GM12878 (cell line): ENCODE measurements around the gene COMT. TPM values are rescaled to one million over a fixed set of nuclear protein-coding genes. Genes with fewer than 3 reads are reported as not detected.

Experiments used
- ATAC-seq: fragments of 200-7000 bp; cut with Tn5 transposase; 3 replicates; pipeline ENCODE4 v1.9.1; 2020; ENCODE audit warnings: mild to moderate bottlenecking, moderate library complexity
- BruUV-seq: library from RNA; stranded (reverse); fragments of 400-500 nt; replicated peaks from 2 replicates; lab custom pipeline; 2021; lab: Mats Ljungman, UMichigan
- CTCF ChIA-PET: fragments of 300-600 bp; sonication (Branson Sonifier 250); formaldehyde crosslinking; extraction: SDS; loops from one replicate; lab custom pipeline; 2021; ENCODE audit warnings: inconsistent platforms; lab: Yijun Ruan, JAX
- POLR2A ChIA-PET: fragments of 350-600 bp; formaldehyde crosslinking; extraction: SDS; loops from one replicate; lab custom pipeline; 2021; ENCODE audit warnings: inconsistent platforms; lab: Charles Lee
- RAD21 ChIA-PET: fragments of 300-600 bp; sonication (Branson Sonifier 250); formaldehyde crosslinking; loops from one replicate; lab custom pipeline; 2023; ENCODE audit warnings: antibody characterized with exemption; ENCODE audit not compliant: unreplicated experiment; lab: Charles Lee
- SMC1A ChIA-PET: fragments of 300-600 bp; sonication (Branson Sonifier 250); formaldehyde crosslinking; loops from one replicate; lab custom pipeline; 2023; ENCODE audit not compliant: unreplicated experiment, uncharacterized antibody; lab: Charles Lee
- DNase-seq: peaks from one replicate; pipeline ENCODE4 v3.0.0-alpha.2; 2011; ENCODE audit warnings: low read depth, low spot score
- FAIRE-seq: peaks from 3 replicates; lab custom pipeline; 2011; peaks lifted over from hg19 to GRCh38; lab: Jason Lieb, UNC
- H2AFZ ChIP-seq: 2 replicates; pipeline ENCODE4 v1.6.0; 2011; ENCODE audit warnings: low read depth, low read length, control low read depth; ENCODE audit not compliant: control insufficient read depth
- H3K27ac ChIP-seq: 2 replicates; pipeline ENCODE4 v1.5.1; 2011; ENCODE audit warnings: control low read depth; ENCODE audit not compliant: control insufficient read depth, insufficient read depth
- H3K27me3 ChIP-seq, 2 experiments: replicated peaks in 1 of 2; 2 replicates each; pipeline versions ENCODE4 v1.6.0 to v1.6.1; 2011; ENCODE audit warnings: low read length in 1 of 2; ENCODE audit not compliant: control insufficient read depth in 2 of 2, insufficient read depth in 2 of 2
- H3K36me3 ChIP-seq, 2 experiments: 2 replicates each; pipeline ENCODE4 v1.5.1; 2011; ENCODE audit warnings: low read length in 1 of 2; ENCODE audit not compliant: control insufficient read depth in 2 of 2, insufficient read depth in 2 of 2
- H3K4me1 ChIP-seq: 2 replicates; pipeline ENCODE4 v1.6.1; 2011; ENCODE audit warnings: mild to moderate bottlenecking, low read length, moderate library complexity, mixed read lengths; ENCODE audit not compliant: control insufficient read depth, insufficient read depth
- H3K4me2 ChIP-seq: 2 replicates; pipeline ENCODE4 v1.6.0; 2011; ENCODE audit warnings: control low read depth; ENCODE audit not compliant: control insufficient read depth, insufficient read depth
- H3K4me3 ChIP-seq: fragments of 200-600 bp; sonication (generic); 2 replicates; pipeline ENCODE4 v1.5.1; 2016
- H3K79me2 ChIP-seq: 2 replicates; pipeline ENCODE4 v1.6.0; 2011; ENCODE audit warnings: low read length; ENCODE audit not compliant: control insufficient read depth, insufficient read depth
- H3K9ac ChIP-seq: 2 replicates; pipeline ENCODE4 v1.8.0; 2011; ENCODE audit warnings: low read length, control low read depth, mixed read lengths; ENCODE audit not compliant: control insufficient read depth, insufficient read depth
- H3K9me3 ChIP-seq: replicated peaks from 3 replicates; pipeline ENCODE4 v1.5.1; 2011; ENCODE audit warnings: mild to moderate bottlenecking, low read length; ENCODE audit not compliant: control insufficient read depth, insufficient read depth
- H4K20me1 ChIP-seq: 2 replicates; pipeline ENCODE4 v1.6.0; 2011; ENCODE audit not compliant: control insufficient read depth, insufficient read depth
- BCLAF1 ChIP-seq: fragments of 450-650 bp; IDR thresholded peaks from 2 replicates; pipeline ENCODE4 v1.6.1; 2017; ENCODE audit warnings: antibody characterized with exemption, mild to moderate bottlenecking, moderate library complexity
- RBBP5 ChIP-seq: fragments of 200-600 bp; sonication (generic); conservative IDR thresholded peaks from 2 replicates; pipeline ENCODE4 v1.6.1; 2016
- SMC3 ChIP-seq: IDR thresholded peaks from 2 replicates; pipeline ENCODE4 v1.6.1; 2011; ENCODE audit warnings: low read length, improper control_type of control experiment, borderline replicate concordance
- TCF7 ChIP-seq: IDR thresholded peaks from 2 replicates; pipeline ENCODE4 v1.6.1; 2014; ENCODE audit warnings: antibody characterized with exemption, borderline replicate concordance
- ZNF592 ChIP-seq: fragments of 450-650 bp; IDR thresholded peaks from 2 replicates; pipeline ENCODE4 v1.6.1; 2017; ENCODE audit warnings: mild to moderate bottlenecking, moderate library complexity
- WGBS: methylation state at CpG from one replicate; pipeline ENCODE4 v1.1.6; 2016; ENCODE audit warnings: low lambda C conversion rate; ENCODE audit not compliant: insufficient replicate concordance, insufficient coverage; ENCODE audit errors: missing lambda C conversion rate; 5-methylcytosine and 5-hydroxymethylcytosine counted together
- in situ Hi-C: fragments of 300-500 bp; cut with MboI; formaldehyde crosslinking; loops from 9 replicates; pipeline ENCODE4 v1.14.3; 2018; ENCODE audit warnings: mixed read lengths
- intact Hi-C: fragments of 100-400 bp; cut with micrococcal nuclease; formaldehyde crosslinking; loops from one replicate; pipeline ENCODE4 v1.14.2; 2022; ENCODE audit not compliant: unreplicated experiment
- polyA plus RNA-seq, 11 experiments: library from polyadenylated mRNA; depleted of rRNA in 4 of 11; unstranded in 6 of 11; stranded (reverse) in 5 of 11; fragments of >200 nt; fragmentation: Nextera tagmentation in 4 of 11; fragmentation: Illumina TruSeq in 1 of 11; extraction: Ambion mirVana in 4 of 11; extraction: Trizol in 1 of 11; gene quantifications; 1 replicate in 1 of 11; 2 replicates in 10 of 11; pipeline versions ENCODE4 v1.2.1 to v1.2.3, GENCODE V29; 2011 to 2016; ENCODE audit warnings: inconsistent platforms in 2 of 11, missing spikeins in 2 of 11, low read depth in 1 of 11
- total RNA-seq, 4 experiments: library from RNA; depleted of rRNA in 3 of 4; stranded (reverse); fragments of >200 nt in 3 of 4; fragmentation: Illumina TruSeq in 1 of 4; extraction: Trizol in 1 of 4; gene quantifications; 2 replicates each; pipeline versions ENCODE4 v1.2.1 to v1.2.3, GENCODE V29; 2013 to 2021

Gene COMT
- total and polyA plus RNA-seq, 10 of the 15 experiments (the other 5 are each of a cell fraction or from before 2014, with no cell fraction given) = 4.5 to 152 (median 66.1) TPM

GRCh38 chr22:20013382-20013871 lies 71.9 kb downstream of the COMT start (continued):
- TF ChIP-seq BCLAF1 (no peak), SMC3 (peak; percentile 45; the same call in 1 of the 2 replicates)

GRCh38 chr22:20014526-20015186 lies 73.1 kb downstream of the COMT start:
- Histone ChIP-seq H3K4me3 (no peak overlapping the region), H2AFZ (no peak overlapping the region), H4K20me1 (no peaks in the 10 kb centered on the region), H3K4me2 (no peak overlapping the region), H3K9ac (no peak overlapping the region), H3K4me1 (no peaks in the 10 kb centered on the region; the same call in 1 of the 2 replicates), H3K36me3 (no peaks in the 10 kb centered on the region), H3K9me3 (no peaks in the 10 kb centered on the region), H3K79me2 (no peaks in the 10 kb centered on the region), H3K27ac (no peak overlapping the region), H3K27me3 (peaks cover 8 to 12% of the 10 kb centered on the region in 2 experiments; a peak in 3 of 4 replicates)
- ChIA-PET CTCF (interaction anchor here (1.2 to 1.4 kb wide), 3 partner anchors 43 to 61 kb away, joined by 3 to 5 read pairs (median 3); no protein-coding TSS in a partner anchor), SMC1A (interaction anchor here (0.6 kb wide), 1 partner anchor 44 kb away, joined by 3 read pairs; no protein-coding TSS in a partner anchor), RAD21 (no interaction called here), POLR2A (interaction anchor here (0.6 to 1.3 kb wide), 2 partner anchors 56 to 103 kb away, joined by 4 read pairs; partner anchors contain the start of gene TRMT2A)
- intact Hi-C loops = loop anchor here (5.0 kb wide), 1 partner anchor 42 kb away; no protein-coding TSS in a partner anchor
- BruUV-seq = no TSS peak
- no peak for FAIRE-seq
- DNase-seq = no peak
- 52% methylated on average over 5 of the region's 5 CpGs for WGBS
- no peak for ATAC-seq
- TF ChIP-seq ZNF592 = no peak
- TF ChIP-seq RBBP5 = no peak
- TF ChIP-seq TCF7 = no peak
- in situ Hi-C loops = no loop called here
